Esophagus squamous epithelium (tissue), 5 donors: ENCODE results near the gene FCHSD2. TPM values are rescaled to one million over a fixed set of nuclear protein-coding genes. Genes with fewer than 3 reads are reported as not detected.
"Not testable (repeated sequence)": the region's sequence is repeated elsewhere in the genome, so short reads cannot be mapped to it uniquely, and the experiment has no call there.

Source experiments
- DNase-seq: peaks from one replicate; lab custom pipeline; 2025; lab: John Stamatoyannopoulos, UW
- H3K27ac ChIP-seq, 4 donors: fragments of 200-600 bp; sonication (generic); one replicate each; pipeline ENCODE4 v1.5.1; 2016 to 2019; ENCODE audit warnings: mild to moderate bottlenecking in 1 of 4
- H3K27me3 ChIP-seq, 4 donors: fragments of 200-600 bp; sonication (generic); 1 replicate in 3 of 4; 2 replicates in 1 of 4; pipeline versions ENCODE4 v1.5.1 to v1.6.0; 2017 to 2021; ENCODE audit warnings: antibody characterized with exemption in 1 of 4
- H3K36me3 ChIP-seq, 3 donors: fragments of 200-600 bp; sonication (generic); one replicate each; pipeline ENCODE4 v1.5.1; 2016 to 2019
- H3K4me1 ChIP-seq, 3 donors: fragments of 200-600 bp; sonication (generic); one replicate each; pipeline ENCODE4 v1.5.1; 2017 to 2019
- H3K4me3 ChIP-seq, 4 donors: fragments of 200-600 bp; sonication (generic); 1 replicate in 3 of 4; 2 replicates in 1 of 4; pipeline ENCODE4 v1.5.1; 2016 to 2019; ENCODE audit warnings: mild to moderate bottlenecking in 2 of 4, moderate library complexity in 1 of 4
- H3K9me3 ChIP-seq, 3 donors: fragments of 200-600 bp; sonication (generic); one replicate each; pipeline ENCODE4 v1.5.1; 2016 to 2019
- CTCF ChIP-seq, 6 experiments: fragments of 450-650 bp in 4 of 6; fragments of 200-600 bp in 2 of 6; sonication (generic) in 2 of 6; IDR thresholded peaks; one replicate each; pipeline ENCODE4 v1.5.1; 2016 to 2019; ENCODE audit warnings: antibody characterized with exemption in 6 of 6, mild to moderate bottlenecking in 4 of 6, moderate library complexity in 4 of 6
- POLR2A ChIP-seq, 4 donors: fragments of 450-650 bp; IDR thresholded peaks; one replicate each; pipeline ENCODE4 v1.6.1; 2017; ENCODE audit warnings: antibody characterized with exemption in 4 of 4, mild to moderate bottlenecking in 4 of 4, moderate library complexity in 3 of 4
- WGBS, 2 donors: methylation state at CpG; one replicate each; pipeline ENCODE4 v1.1.5; 2018; 5-methylcytosine and 5-hydroxymethylcytosine counted together
- intact Hi-C: fragments of 100-400 bp; cut with DNase I; formaldehyde crosslinking; loops from one replicate; pipeline ENCODE4 v1.15.0; 2022
- total RNA-seq, 4 donors: library from RNA; depleted of rRNA; stranded (reverse); fragments of >200 nt; gene quantifications; one replicate each; pipeline ENCODE4 v1.1.0, GENCODE V29; 2016
- donor health status: DM: yes; HTN: yes; CAD: no.

The FCHSD2 gene
- total RNA-seq, 4 donors from 2014 or later: 4.1 to 12.8 (median 6.8) TPM

GRCh38 chr11:72981971-72982685 lies 160.0 kb downstream of the FCHSD2 start:
- Histone ChIP-seq H3K4me3 (no peak overlapping the region), H3K27me3 (no peaks in the 10 kb centered on the region), H3K36me3 (peaks cover 0 to 41% (median 0%) of the 10 kb centered on the region in 3 donors), H3K27ac (no peak overlapping the region), H3K4me1 (no peaks in the 10 kb centered on the region), H3K9me3 (no peaks in the 10 kb centered on the region)
- TF ChIP-seq POLR2A (IDR thresholded peaks at IDR 0.05) (no peak), CTCF (IDR thresholded peaks at IDR 0.05) (no peak)
- WGBS, 2 donors: 50 to 56% methylated on average over 3 of the region's 3 CpGs
- DNase-seq: no peak
- intact Hi-C loops: no loop called here

- H3K27ac ChIP-seq: no peak overlapping the region
- peaks cover 0 to 41% (median 0%) of the 10 kb centered on the region in 3 donors for H3K36me3 ChIP-seq
- no peaks in the 10 kb centered on the region for H3K9me3 ChIP-seq
- DNase-seq: no peak
- H3K27me3 ChIP-seq: no peaks in the 10 kb centered on the region
- intact Hi-C loops: no loop called here
- H3K4me3 ChIP-seq: no peak overlapping the region
- WGBS, 2 donors: 62 to 64% methylated on average over 1 of the region's 1 CpG
- TF ChIP-seq POLR2A (IDR thresholded peaks at IDR 0.05) (no peak), CTCF (IDR thresholded peaks at IDR 0.05) (no peak)
- H3K4me1 ChIP-seq: peaks cover 0 to 4% (median 0%) of the 10 kb centered on the region in 3 donors
These were observed 161.0 kb downstream of the FCHSD2 start for GRCh38 chr11:72981080-72981479.

- H3K9me3 ChIP-seq, DNase-seq, intact Hi-C loops, H3K27me3 ChIP-seq, H3K4me3 ChIP-seq, H3K27ac ChIP-seq: not testable (repeated sequence)
- WGBS, 2 donors: 86 to 94% methylated on average over 2 of the region's 2 CpGs
- Histone ChIP-seq H3K4me1 (peaks cover 0 to 10% (median 0%) of the 10 kb centered on the region in 3 donors), H3K36me3 (peaks cover 0 to 23% (median 0%) of the 10 kb centered on the region in 3 donors)
These were observed 164.3 kb downstream of the FCHSD2 start for GRCh38 chr11:72977782-72978181.

- H3K4me3 ChIP-seq, intact Hi-C loops, H3K9me3 ChIP-seq, DNase-seq, H3K27me3 ChIP-seq: not testable (repeated sequence)
- Histone ChIP-seq H3K27ac (peak overlapping the region in 3 of 4 donors; percentile 60 to 77 (median 74)), H3K4me1 (peaks cover 0 to 10% (median 0%) of the 10 kb centered on the region in 3 donors), H3K36me3 (peaks cover 0 to 11% (median 0%) of the 10 kb centered on the region in 3 donors)
- WGBS, 2 donors: 100% methylated on average over 1 of the region's 1 CpG; no CpG with 5 or more reads in 1 of the 2 donors
These were observed 165.6 kb downstream of the FCHSD2 start for GRCh38 chr11:72976522-72976892.

- Histone ChIP-seq H3K27ac (peak overlapping the region in 3 of 4 donors; percentile 60 to 77 (median 74)), H3K9me3 (no peaks in the 10 kb centered on the region), H3K27me3 (no peaks in the 10 kb centered on the region), H3K4me3 (no peak overlapping the region), H3K4me1 (peaks cover 0 to 10% (median 0%) of the 10 kb centered on the region in 3 donors), H3K36me3 (peaks cover 0 to 11% (median 0%) of the 10 kb centered on the region in 3 donors)
- intact Hi-C loops: no loop called here
- 55 to 61% methylated on average over 2 of the region's 3 CpGs for WGBS, 2 donors
- TF ChIP-seq CTCF (IDR thresholded peaks at IDR 0.05): no peak
- TF ChIP-seq POLR2A (IDR thresholded peaks at IDR 0.05): no peak
- no peak for DNase-seq
These were observed 166.2 kb downstream of the FCHSD2 start for GRCh38 chr11:72975778-72976521.
